Left ventricle myocardium inferior (tissue), 1 donor: ENCODE results near the gene BNIP3. TPM values are rescaled to one million over a fixed set of nuclear protein-coding genes. Genes with fewer than 3 reads are reported as not detected.
A peak's percentile ranks its signal among the peaks of the same experiment; 100 is the strongest.

Experiments
- DNase-seq: peaks from one replicate; pipeline ENCODE4 v3.0.0-alpha.2; 2020
- H3K27ac ChIP-seq: fragments of 200-600 bp; replicated peaks from 2 replicates; pipeline ENCODE4 v1.8.0; 2021
- H3K27me3 ChIP-seq: fragments of 200-600 bp; 2 replicates; pipeline ENCODE4 v1.8.0; 2021; ENCODE audit warnings: low read depth
- H3K36me3 ChIP-seq: fragments of 200-600 bp; 2 replicates; pipeline ENCODE4 v1.8.0; 2021
- H3K4me1 ChIP-seq: fragments of 200-600 bp; 2 replicates; pipeline ENCODE4 v1.8.0; 2021
- H3K4me3 ChIP-seq: fragments of 200-600 bp; 2 replicates; pipeline ENCODE4 v1.8.0; 2021; ENCODE audit warnings: mild to moderate bottlenecking, moderate library complexity
- H3K9me3 ChIP-seq: fragments of 200-600 bp; replicated peaks from 2 replicates; pipeline ENCODE4 v1.8.0; 2021
- intact Hi-C: fragments of 100-400 bp; cut with micrococcal nuclease; formaldehyde crosslinking; loops from one replicate; pipeline ENCODE4 v1.11.0; 2022
- total RNA-seq: library from RNA; stranded (reverse); fragmentation: NEBNext Ultra II Directional; extraction: Animal tissue kit (Norgen Biotek cat#: 25700); gene quantifications from one replicate; pipeline ENCODE4 v1.2.1, GENCODE V29; 2021
- TF ChIP-seq, protein P1 (sequence below): fragments of 200-600 bp; IDR thresholded peaks from 2 replicates; pipeline ENCODE4 v1.8.0; 2021; ENCODE audit warnings: antibody characterized with exemption, mild to moderate bottlenecking, borderline replicate concordance
- donor health status: DM: no; HTN: yes; CAD: no; lungs with severe emphysema.

BNIP3 gene
- total RNA-seq, 1 donor from 2014 or later, result 161 TPM

DNA sequence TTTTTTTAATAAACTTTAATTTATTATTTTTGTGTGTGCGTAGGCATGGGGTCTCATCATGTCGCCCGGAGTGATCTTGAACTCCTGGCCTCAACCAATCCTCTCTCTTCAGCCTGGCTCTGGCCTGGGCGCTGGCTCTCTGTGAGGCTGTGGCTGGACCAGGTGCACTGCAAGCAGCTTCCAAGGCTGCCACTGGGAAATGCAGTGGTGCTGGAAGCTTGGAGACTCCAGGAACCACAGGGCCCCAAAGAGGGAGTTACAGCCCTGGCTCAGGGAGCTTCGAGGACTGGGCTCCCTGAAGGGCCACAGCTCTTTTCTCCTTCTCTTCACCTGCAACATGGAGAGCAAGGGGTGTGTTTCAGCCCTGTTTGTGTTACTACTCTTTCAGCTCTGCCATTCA is 36.7 kb upstream of the BNIP3 start:
- Histone ChIP-seq H3K4me1 (peaks cover 35% of the 10 kb centered on the region), H3K27me3 (peaks cover 6% of the 10 kb centered on the region), H3K9me3 (no peaks in the 10 kb centered on the region), H3K4me3 (no peak overlapping the region), H3K36me3 (no peaks in the 10 kb centered on the region), H3K27ac (no peak overlapping the region)
- intact Hi-C loops, result no loop called here
- DNase-seq, result no peak
- TF ChIP-seq, protein P1, sequence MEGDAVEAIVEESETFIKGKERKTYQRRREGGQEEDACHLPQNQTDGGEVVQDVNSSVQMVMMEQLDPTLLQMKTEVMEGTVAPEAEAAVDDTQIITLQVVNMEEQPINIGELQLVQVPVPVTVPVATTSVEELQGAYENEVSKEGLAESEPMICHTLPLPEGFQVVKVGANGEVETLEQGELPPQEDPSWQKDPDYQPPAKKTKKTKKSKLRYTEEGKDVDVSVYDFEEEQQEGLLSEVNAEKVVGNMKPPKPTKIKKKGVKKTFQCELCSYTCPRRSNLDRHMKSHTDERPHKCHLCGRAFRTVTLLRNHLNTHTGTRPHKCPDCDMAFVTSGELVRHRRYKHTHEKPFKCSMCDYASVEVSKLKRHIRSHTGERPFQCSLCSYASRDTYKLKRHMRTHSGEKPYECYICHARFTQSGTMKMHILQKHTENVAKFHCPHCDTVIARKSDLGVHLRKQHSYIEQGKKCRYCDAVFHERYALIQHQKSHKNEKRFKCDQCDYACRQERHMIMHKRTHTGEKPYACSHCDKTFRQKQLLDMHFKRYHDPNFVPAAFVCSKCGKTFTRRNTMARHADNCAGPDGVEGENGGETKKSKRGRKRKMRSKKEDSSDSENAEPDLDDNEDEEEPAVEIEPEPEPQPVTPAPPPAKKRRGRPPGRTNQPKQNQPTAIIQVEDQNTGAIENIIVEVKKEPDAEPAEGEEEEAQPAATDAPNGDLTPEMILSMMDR, result no peak

- TF ChIP-seq, protein P1, result no peak
- no peak overlapping the region for H3K4me3 ChIP-seq
- no peaks in the 10 kb centered on the region for H3K36me3 ChIP-seq
- no peaks in the 10 kb centered on the region for H3K9me3 ChIP-seq
- no peak for DNase-seq
- no peak overlapping the region for H3K27ac ChIP-seq
- intact Hi-C loops, result no loop called here
- H3K4me1 ChIP-seq, result peaks cover 36% of the 10 kb centered on the region
- H3K27me3 ChIP-seq, result no peaks in the 10 kb centered on the region
Observed at GRCh38 chr10:132016514-132016913, 34.8 kb upstream of the BNIP3 start.

- Histone ChIP-seq H3K4me1 (peaks cover 50% of the 10 kb centered on the region), H3K27ac (peak overlapping the region; percentile 60), H3K36me3 (no peaks in the 10 kb centered on the region), H3K9me3 (no peaks in the 10 kb centered on the region), H3K27me3 (no peaks in the 10 kb centered on the region), H3K4me3 (no peak overlapping the region)
- intact Hi-C loops, result no loop called here
- DNase-seq, result no peak
- TF ChIP-seq, protein P1, result no peak
Observed at GRCh38 chr10:132011445-132011844, 29.7 kb upstream of the BNIP3 start.

DNA sequence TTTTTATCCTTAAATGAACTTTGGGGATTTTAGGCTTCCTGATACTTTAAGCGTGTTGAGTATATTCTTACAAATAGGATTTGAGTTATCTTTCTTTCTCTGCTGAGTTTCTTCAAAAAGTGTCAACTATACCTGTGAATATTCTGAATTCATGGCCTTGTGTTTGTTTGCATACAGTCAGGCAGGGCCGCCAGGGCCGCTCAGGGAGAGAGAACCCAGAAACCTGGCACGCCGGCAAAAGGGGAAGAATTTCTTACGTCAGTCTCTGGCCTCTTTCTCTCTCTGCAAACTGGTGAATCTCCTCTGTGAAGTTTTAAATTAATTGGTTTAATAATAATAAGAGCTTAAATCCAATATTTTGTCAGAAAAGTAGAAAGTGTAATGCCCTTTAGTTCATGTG is 29.3 kb upstream of the BNIP3 start:
- TF ChIP-seq, protein P1, result no peak
- Histone ChIP-seq H3K27me3 (no peaks in the 10 kb centered on the region), H3K4me1 (peaks cover 45% of the 10 kb centered on the region), H3K4me3 (no peak overlapping the region), H3K27ac (peak overlapping the region; percentile 60), H3K9me3 (no peaks in the 10 kb centered on the region), H3K36me3 (no peaks in the 10 kb centered on the region)
- peak; percentile 53 for DNase-seq
- intact Hi-C loops, result no loop called here

- TF ChIP-seq, protein P1, result no peak
- Histone ChIP-seq H3K27me3 (no peaks in the 10 kb centered on the region), H3K9me3 (peaks cover 1% of the 10 kb centered on the region), H3K27ac (peak overlapping the region; percentile 60), H3K4me1 (peaks cover 40% of the 10 kb centered on the region), H3K36me3 (no peaks in the 10 kb centered on the region), H3K4me3 (no peak overlapping the region)
- no peak for DNase-seq
- intact Hi-C loops, result no loop called here
Observed at GRCh38 chr10:132010483-132010882, 28.8 kb upstream of the BNIP3 start.

DNA sequence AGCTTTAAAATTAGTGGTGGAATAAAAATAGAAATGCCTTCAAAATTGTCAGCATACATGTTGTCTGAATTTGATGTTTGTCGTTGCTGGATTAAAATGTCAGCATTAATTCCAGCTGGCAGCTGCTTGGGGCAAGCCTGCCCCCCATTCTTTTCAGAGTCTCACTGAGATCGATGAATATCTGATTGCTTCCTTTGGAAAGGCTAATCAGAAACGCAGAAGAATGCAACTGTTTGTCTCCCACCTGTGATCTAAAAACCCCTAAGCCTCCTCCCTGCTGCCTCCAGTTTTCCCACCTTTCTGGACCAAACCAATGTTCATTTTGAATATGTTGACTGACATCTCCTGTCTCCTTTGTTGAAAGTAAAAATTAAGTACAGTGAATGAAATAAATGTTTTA is 27.9 kb upstream of the BNIP3 start:
- Histone ChIP-seq H3K4me1 (peaks cover 31% of the 10 kb centered on the region), H3K36me3 (no peaks in the 10 kb centered on the region), H3K27me3 (no peaks in the 10 kb centered on the region), H3K4me3 (no peak overlapping the region), H3K27ac (no peak overlapping the region), H3K9me3 (peaks cover 6% of the 10 kb centered on the region)
- TF ChIP-seq, protein P1, result no peak
- no peak for DNase-seq
- intact Hi-C loops, result no loop called here
